Measurements from ENCODE around the gene NEK6. TPM values are rescaled to one million over a fixed set of nuclear protein-coding genes. Genes with fewer than 3 reads are reported as not detected.

Gene NEK6
- total RNA-seq, 4 donors from 2014 or later = 14.1 to 21.9 (median 15.1) TPM

DNA sequence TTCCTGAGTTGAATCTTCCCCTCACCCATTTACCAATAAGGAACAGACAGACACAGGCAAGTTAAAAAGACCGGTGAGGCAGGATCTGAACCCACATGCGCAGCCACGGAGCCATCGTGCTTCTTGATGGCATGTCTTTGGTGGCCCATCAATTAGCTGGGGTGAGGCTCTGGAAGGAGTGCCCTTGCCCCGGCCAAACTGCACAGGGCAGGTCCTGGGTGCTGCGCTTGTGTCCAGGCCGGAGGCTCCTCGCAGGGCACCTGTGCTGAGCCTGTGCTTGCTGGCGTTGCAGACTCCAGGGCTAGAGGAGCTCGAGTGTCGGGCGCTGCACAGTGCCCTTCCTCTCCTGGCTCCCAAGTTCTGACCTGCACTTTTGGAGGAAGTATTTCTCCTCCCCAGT is 91.1 kb downstream of the NEK6 start:
- Histone ChIP-seq H3K27me3 (no peaks in the 10 kb centered on the region), H3K4me1 (peaks cover 0 to 5% (median under 1%) of the 10 kb centered on the region in 4 donors), H3K9me3 (no peaks in the 10 kb centered on the region), H3K36me3 (peaks cover 50 to 100% (median 95%) of the 10 kb centered on the region in 4 donors), H3K27ac (replicated peaks in 1 of 4) (no peak overlapping the region), H3K4me3 (no peak overlapping the region)
- TF ChIP-seq POLR2A (IDR thresholded peaks at IDR 0.05; ENCODE audit: low read depth) (no peak), EP300 (IDR thresholded peaks at IDR 0.05) (no peak), POLR2AphosphoS5 (IDR thresholded peaks at IDR 0.05) (no peak)
- TF ChIP-seq, protein P1, sequence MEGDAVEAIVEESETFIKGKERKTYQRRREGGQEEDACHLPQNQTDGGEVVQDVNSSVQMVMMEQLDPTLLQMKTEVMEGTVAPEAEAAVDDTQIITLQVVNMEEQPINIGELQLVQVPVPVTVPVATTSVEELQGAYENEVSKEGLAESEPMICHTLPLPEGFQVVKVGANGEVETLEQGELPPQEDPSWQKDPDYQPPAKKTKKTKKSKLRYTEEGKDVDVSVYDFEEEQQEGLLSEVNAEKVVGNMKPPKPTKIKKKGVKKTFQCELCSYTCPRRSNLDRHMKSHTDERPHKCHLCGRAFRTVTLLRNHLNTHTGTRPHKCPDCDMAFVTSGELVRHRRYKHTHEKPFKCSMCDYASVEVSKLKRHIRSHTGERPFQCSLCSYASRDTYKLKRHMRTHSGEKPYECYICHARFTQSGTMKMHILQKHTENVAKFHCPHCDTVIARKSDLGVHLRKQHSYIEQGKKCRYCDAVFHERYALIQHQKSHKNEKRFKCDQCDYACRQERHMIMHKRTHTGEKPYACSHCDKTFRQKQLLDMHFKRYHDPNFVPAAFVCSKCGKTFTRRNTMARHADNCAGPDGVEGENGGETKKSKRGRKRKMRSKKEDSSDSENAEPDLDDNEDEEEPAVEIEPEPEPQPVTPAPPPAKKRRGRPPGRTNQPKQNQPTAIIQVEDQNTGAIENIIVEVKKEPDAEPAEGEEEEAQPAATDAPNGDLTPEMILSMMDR (IDR thresholded peaks at IDR 0.05) = no peak
- intact Hi-C loops (cut with DNase I) = no loop called here
- no peak for DNase-seq (ENCODE audit: extremely low spot score)
- 91% methylated on average over 12 of the region's 12 CpGs for WGBS

DNA sequence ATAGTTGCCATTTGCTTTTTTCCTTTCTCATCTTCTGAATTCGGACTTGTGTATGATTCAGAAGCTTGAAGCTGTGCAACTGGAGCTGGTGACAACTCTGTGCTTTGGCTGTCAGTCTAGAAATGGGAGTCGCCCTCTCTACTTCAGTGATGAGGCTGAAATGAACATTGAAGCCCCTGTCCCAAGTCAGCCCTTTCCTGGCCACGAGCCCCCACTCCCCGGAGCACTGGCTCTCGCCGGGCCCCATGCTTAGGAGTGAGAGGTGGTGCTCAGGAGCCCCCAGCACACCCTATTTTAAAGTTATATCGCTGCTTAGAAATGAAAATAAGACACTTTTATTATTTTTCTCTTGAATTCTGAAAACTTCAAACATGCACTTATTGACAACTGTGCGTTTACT is 91.5 kb downstream of the NEK6 start:
- DNase-seq (ENCODE audit: extremely low spot score) = no peak
- Histone ChIP-seq H3K36me3 (peaks cover 50 to 100% (median 95%) of the 10 kb centered on the region in 4 donors), H3K27me3 (no peaks in the 10 kb centered on the region), H3K9me3 (no peaks in the 10 kb centered on the region), H3K4me1 (peaks cover 0 to 9% (median 4%) of the 10 kb centered on the region in 4 donors), H3K4me3 (no peak overlapping the region), H3K27ac (replicated peaks in 1 of 4) (no peak overlapping the region)
- TF ChIP-seq EP300 (IDR thresholded peaks at IDR 0.05) (no peak), POLR2AphosphoS5 (IDR thresholded peaks at IDR 0.05) (no peak), POLR2A (IDR thresholded peaks at IDR 0.05; ENCODE audit: low read depth) (no peak)
- TF ChIP-seq, protein P1 (IDR thresholded peaks at IDR 0.05) = no peak
- WGBS = 93% methylated on average over 8 of the region's 8 CpGs
- intact Hi-C loops (cut with DNase I) = no loop called here

DNA sequence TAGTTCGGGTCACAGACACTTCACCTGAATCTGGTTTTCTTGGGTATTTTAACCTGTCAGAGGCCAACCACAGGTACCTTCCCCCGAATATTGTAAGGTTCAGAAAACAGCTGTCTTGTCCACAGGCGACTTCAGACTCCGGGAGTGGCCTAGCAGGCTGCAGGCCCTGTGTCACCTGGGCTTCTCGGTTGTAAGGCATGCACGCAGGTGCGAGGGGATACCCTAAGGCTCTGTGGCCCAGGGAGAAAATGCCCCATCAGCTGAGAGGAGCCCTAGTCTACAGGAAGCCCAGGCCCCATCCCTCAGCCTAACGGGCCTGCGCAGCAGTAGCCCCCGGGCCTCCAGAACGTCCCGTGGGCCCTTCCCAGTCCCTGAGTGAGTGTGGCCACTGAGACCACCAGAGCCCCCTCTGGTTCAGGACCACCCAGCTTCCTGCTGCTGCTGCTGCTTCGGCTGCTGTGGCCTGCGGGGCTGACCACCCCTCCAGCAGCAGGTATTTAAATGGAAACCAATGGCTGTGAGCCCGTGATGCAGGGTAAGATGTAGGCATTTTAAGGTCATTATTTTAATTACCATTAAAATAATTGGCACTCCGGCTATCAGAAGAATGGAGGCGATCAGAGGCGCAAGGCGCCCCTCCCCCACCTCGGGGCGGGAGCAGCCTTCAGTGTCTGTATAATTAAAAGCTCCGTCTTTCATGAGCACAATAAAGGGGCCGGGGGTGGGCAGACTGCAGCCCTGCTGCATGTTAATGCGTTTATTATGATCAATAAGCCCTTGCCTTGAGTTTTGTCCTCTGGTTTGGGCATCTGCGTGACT is 92.1 kb downstream of the NEK6 start:
- Histone ChIP-seq H3K4me1 (peaks cover 0 to 11% (median 10%) of the 10 kb centered on the region in 4 donors), H3K36me3 (peaks cover 50 to 99% (median 92%) of the 10 kb centered on the region in 4 donors), H3K9me3 (no peaks in the 10 kb centered on the region), H3K4me3 (no peak overlapping the region), H3K27ac (replicated peaks in 1 of 4) (no peak overlapping the region), H3K27me3 (no peaks in the 10 kb centered on the region)
- no peak for DNase-seq (ENCODE audit: extremely low spot score)
- WGBS = 89% methylated on average over 18 of the region's 25 CpGs
- no peak for TF ChIP-seq POLR2A (IDR thresholded peaks at IDR 0.05; ENCODE audit: low read depth)
- intact Hi-C loops (cut with DNase I) = no loop called here

DNA sequence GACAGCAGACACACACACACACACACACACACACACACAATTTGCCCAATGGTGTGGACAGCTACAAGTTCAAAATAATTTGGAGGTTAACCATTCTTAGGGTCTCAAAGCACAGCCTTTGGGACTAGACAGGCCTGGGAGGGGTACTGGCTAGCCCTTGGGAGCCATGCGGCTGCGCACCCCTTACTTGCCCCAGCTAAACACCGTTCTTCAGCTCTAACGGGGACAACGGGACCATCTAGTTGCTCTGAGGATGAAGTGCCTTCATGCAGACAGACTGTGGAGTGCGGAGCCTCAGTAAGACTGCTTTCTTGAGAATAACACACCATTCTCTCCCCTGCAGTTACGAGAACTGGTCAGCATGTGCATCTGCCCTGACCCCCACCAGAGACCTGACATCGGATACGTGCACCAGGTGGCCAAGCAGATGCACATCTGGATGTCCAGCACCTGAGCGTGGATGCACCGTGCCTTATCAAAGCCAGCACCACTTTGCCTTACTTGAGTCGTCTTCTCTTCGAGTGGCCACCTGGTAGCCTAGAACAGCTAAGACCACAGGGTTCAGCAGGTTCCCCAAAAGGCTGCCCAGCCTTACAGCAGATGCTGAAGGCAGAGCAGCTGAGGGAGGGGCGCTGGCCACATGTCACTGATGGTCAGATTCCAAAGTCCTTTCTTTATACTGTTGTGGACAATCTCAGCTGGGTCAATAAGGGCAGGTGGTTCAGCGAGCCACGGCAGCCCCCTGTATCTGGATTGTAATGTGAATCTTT is 92.9 kb downstream of the NEK6 start:
- peaks cover 0 to 18% (median 10%) of the 10 kb centered on the region in 4 donors for H3K4me1 ChIP-seq
- no peak overlapping the region for H3K4me3 ChIP-seq
- no peak overlapping the region for H3K27ac ChIP-seq (replicated peaks in 1 of 4)
- peaks cover 50 to 99% (median 91%) of the 10 kb centered on the region in 4 donors for H3K36me3 ChIP-seq
- no peaks in the 10 kb centered on the region for H3K9me3 ChIP-seq
- TF ChIP-seq POLR2AphosphoS5 (IDR thresholded peaks at IDR 0.05) (no peak), POLR2A (IDR thresholded peaks at IDR 0.05; ENCODE audit: low read depth) (no peak), EP300 (IDR thresholded peaks at IDR 0.05) (no peak)
- TF ChIP-seq, protein P1 (IDR thresholded peaks at IDR 0.05) = no peak
- 90% methylated on average over 8 of the region's 16 CpGs for WGBS
- H3K27me3 ChIP-seq = no peaks in the 10 kb centered on the region
- no peak for DNase-seq (ENCODE audit: extremely low spot score)
- intact Hi-C loops (cut with DNase I) = no loop called here

Measured in esophagus muscularis mucosa (tissue), 4 donors.